NOMO-1 treated with DMSO at 0.1 percent for 48 hours (cell line): Measurements from ENCODE around the gene ATP9B.

Source experiments
- DNase-seq: peaks from one replicate; lab custom pipeline; 2025; ENCODE audit not compliant: unreplicated experiment; lab: John Stamatoyannopoulos, UW

The ATP9B gene

DNA sequence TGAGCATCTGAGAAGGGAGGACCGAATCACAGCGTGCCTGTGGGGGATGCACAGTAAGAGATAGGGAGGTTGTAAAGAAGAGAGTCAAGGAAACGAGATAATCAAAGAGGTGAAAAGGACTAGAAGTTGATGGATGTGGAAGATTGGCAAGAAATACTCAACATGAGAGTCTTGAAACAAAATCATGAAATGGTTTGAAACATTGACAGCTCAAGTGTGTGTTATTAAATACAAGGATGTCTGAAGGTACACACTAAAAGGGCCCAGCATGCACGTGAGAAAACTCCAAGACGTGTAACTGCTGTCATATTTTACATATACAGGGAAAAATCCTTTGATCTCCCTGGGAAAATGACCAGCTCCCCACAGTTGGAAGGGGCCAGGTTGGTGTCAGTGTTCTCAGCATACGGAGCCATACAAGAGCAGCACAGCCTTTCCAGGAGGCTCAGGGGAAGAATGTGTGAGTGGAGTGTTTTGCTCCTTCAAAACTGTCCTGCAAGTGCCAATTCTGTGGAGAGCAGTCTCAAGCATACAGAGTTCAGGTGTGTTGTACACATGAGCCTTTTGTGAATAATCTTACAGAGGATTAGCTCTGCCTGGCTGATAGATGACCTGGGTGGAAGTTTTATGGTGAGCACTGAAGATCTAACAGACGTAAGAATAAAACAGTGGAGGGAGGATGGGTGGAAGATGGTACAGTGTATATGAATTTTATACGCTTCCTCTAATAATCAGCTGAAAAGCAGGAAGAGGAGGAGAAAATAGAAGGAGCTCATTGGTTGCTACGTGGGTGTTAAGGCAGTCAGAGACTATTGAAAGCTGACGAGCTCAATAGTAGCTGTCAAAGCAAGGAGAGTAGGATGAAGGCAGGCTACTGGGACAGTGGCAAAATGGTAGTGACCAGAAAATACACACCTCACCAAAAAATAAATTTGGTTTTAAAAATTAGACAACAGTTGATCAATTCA lies 126.8 kb downstream of the ATP9B start:
- no peak for DNase-seq

DNA sequence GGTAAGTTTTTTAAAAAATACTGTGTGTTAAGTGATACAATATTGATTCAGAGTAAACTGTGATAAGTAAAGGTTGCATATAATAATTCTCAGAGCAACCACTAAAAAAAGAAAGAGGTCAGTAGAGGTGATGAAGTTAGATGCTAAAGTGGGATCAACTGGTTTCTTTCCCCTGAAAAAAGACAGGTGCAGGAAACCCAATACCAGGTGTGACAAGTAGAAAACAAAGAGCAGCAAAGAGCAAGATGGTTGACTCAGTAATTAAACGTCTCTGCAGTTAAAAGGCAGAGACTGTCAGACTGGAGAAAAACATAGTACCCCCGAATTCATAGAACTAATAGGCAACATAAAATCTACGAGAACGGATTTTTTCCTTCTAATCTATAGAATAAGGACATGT lies 128.3 kb downstream of the ATP9B start:
- DNase-seq, result no peak

- DNase-seq, result no peak
These were observed 130.6 kb downstream of the ATP9B start for GRCh38 chr18:79199691-79200374.

DNA sequence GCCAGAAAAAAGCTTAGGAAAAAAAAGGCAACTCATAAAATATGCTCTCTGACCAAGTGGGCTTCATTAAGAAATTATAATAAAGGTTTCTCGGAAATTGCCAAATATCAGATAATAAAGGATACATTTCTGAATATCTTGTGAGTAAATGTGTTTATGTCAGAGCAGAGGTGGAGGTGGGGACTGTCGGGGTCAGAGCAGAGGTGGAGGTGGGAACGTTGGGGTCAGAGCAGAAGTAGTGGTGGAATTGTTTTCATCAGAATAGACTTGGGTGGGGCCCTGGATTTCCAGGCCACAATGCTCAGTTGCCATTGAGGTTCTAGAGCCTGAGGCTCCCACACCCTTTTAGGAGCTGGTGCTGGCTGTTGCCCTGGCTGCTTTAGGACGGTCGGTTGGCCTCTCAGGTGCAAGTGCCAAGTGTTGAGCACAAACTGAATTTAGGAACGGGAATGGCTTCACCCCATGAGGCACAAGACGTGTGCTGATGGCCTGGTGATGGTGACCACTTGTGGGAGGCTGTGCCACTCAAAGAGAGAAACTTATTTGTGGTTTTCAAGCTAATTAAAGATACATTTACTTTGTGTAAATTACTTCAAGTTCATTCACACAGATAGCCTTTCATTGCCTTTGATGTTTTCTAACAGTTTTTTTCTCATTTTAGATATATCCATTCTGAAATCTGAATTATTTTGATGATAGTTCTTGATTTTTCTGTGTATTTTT lies 131.5 kb downstream of the ATP9B start:
- no peak for DNase-seq

- DNase-seq, result no peak
These were observed 133.9 kb downstream of the ATP9B start for GRCh38 chr18:79203017-79203605.

GRCh38 chr18:79204889-79205807 lies 136.0 kb downstream of the ATP9B start:
- DNase-seq, result no peak

- DNase-seq, result no peak
These were observed 137.2 kb downstream of the ATP9B start for GRCh38 chr18:79206444-79206843.

GRCh38 chr18:79208906-79209305 lies 139.7 kb downstream of the ATP9B start:
- DNase-seq, result no peak

- DNase-seq, result no peak
These were observed 141.1 kb downstream of the ATP9B start for GRCh38 chr18:79210002-79210910.

GRCh38 chr18:79211844-79212243 lies 142.7 kb downstream of the ATP9B start:
- no peak for DNase-seq

DNA sequence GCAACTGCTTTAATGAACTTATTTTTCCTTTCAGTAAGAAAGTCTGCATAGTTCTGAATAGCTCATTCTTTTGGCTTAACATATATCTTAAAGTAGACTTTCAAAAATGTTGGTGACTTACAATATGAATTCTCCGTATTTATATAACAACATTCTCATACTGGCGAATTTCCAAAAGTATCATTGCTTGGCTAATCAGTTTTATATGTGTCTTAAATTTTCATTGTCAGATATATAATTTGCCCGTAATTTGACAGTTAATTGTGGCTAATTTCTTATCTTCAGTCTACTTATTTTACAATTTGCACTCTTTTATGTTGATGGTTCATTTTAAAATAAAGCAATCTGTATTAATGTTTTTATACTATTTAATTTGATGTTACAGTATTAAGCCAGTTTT lies 144.9 kb downstream of the ATP9B start:
- no peak for DNase-seq

GRCh38 chr18:79216176-79216575 lies 147.0 kb downstream of the ATP9B start:
- no peak for DNase-seq

GRCh38 chr18:79217979-79218604 lies 148.9 kb downstream of the ATP9B start:
- DNase-seq, result no peak

DNA sequence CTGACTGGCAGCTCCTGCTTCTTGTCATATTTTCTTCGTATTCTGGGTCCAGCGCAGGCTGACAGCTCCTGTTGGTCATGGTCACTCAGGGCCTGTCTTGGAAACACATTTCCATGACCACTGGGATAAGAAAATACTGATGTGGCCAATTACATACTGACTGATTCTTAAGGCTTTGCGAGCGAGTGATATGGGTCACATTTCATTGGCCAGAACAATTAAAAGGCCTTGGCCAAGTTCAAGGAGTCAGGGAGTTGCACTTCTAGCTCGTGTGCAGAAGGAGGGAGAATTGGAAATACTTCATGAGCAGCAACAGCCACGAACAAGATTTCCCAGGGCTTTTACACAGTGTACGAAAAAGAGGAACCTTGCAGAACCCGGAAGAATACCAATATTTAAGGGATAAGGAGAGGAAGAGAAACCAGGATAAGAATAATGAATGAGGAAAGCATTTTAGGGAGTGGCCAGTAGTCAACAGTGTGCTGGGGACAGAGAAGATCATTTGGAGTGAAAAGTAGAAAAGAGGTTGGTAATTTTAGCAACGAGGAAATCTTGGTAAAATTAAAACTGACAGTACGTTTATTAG lies 149.5 kb downstream of the ATP9B start:
- DNase-seq, result peak; percentile 33

- no peak for DNase-seq
These were observed 151.9 kb downstream of the ATP9B start for GRCh38 chr18:79221136-79221535.

- DNase-seq, result no peak
These were observed 153.6 kb downstream of the ATP9B start for GRCh38 chr18:79222790-79223189.

GRCh38 chr18:79223431-79223830 lies 154.2 kb downstream of the ATP9B start:
- DNase-seq, result no peak

GRCh38 chr18:79224381-79224780 lies 155.2 kb downstream of the ATP9B start:
- DNase-seq, result no peak
